Endothelial cell of umbilical vein (primary cell): Measurements from ENCODE around the gene SVIL. TPM values are rescaled to one million over a fixed set of nuclear protein-coding genes. Genes with fewer than 3 reads are reported as not detected.
"Not testable (repeated sequence)": the region's sequence is repeated elsewhere in the genome, so short reads cannot be mapped to it uniquely, and the experiment has no call there.

Source experiments
- BruUV-seq: library from RNA; stranded (reverse); fragments of 400-500 nt; replicated peaks from 2 replicates; lab custom pipeline; 2021; lab: Mats Ljungman, UMichigan
- CTCF ChIA-PET: fragments of 300-600, 350-600 bp; sonication (Branson Sonifier 250); formaldehyde crosslinking; loops from one replicate; lab custom pipeline; 2021; ENCODE audit warnings: antibody characterized with exemption, inconsistent platforms; lab: Charles Lee
- POLR2A ChIA-PET: fragments of 300-600, 350-600 bp; sonication (Branson Sonifier 250); formaldehyde crosslinking; loops from one replicate; lab custom pipeline; 2021; ENCODE audit warnings: antibody characterized with exemption, inconsistent platforms; lab: Charles Lee
- DNase-seq: peaks from one replicate; pipeline ENCODE4 v3.0.0-alpha.2; 2011; ENCODE audit warnings: low read depth, low spot score
- FAIRE-seq: peaks from 2 replicates; lab custom pipeline; 2011; peaks lifted over from hg19 to GRCh38; lab: Jason Lieb, UNC
- H2AFZ ChIP-seq: 2 replicates; pipeline ENCODE4 v1.6.0; 2012; ENCODE audit warnings: low read depth, low read length, control low read depth, inconsistent platforms
- H3K27ac ChIP-seq: 2 replicates; pipeline ENCODE4 v1.5.1; 2011; ENCODE audit warnings: low read depth, mild to moderate bottlenecking, control low read depth, low read length, moderate library complexity; ENCODE audit not compliant: insufficient read depth
- H3K27me3 ChIP-seq, 2 experiments: 2 replicates each; pipeline versions ENCODE4 v1.6.0 to v1.6.1; 2011; ENCODE audit warnings: low read length in 2 of 2, mixed read lengths in 1 of 2; ENCODE audit not compliant: control insufficient read depth in 2 of 2, insufficient read depth in 2 of 2
- H3K36me3 ChIP-seq, 2 experiments: 2 replicates in 1 of 2; 3 replicates in 1 of 2; pipeline ENCODE4 v1.5.1; 2011; ENCODE audit warnings: low read length in 2 of 2, mild to moderate bottlenecking in 1 of 2, moderate library complexity in 1 of 2; ENCODE audit not compliant: control insufficient read depth in 2 of 2, insufficient read depth in 2 of 2; ENCODE audit errors: extremely low read depth in 1 of 2
- H3K4me1 ChIP-seq: 3 replicates; pipeline ENCODE4 v1.5.1; 2011; ENCODE audit warnings: mild to moderate bottlenecking, low read length; ENCODE audit not compliant: control insufficient read depth, insufficient read depth; ENCODE audit errors: extremely low read depth
- H3K4me2 ChIP-seq: 2 replicates; pipeline ENCODE4 v1.6.1; 2011; ENCODE audit warnings: low read length, control low read depth, mixed read lengths; ENCODE audit not compliant: insufficient read depth
- H3K4me3 ChIP-seq, 3 experiments: fragments of 200-600 bp in 1 of 3; sonication (generic), shearing (Covaris generic) in 1 of 3; replicated peaks in 1 of 3; 2 replicates each; pipeline ENCODE4 v1.5.1; 2011 to 2016; ENCODE audit warnings: control low read depth in 3 of 3, low read length in 3 of 3, mild to moderate bottlenecking in 2 of 3, inconsistent platforms in 1 of 3, low read depth in 1 of 3, moderate library complexity in 1 of 3; ENCODE audit not compliant: insufficient read depth in 1 of 3
- H3K79me2 ChIP-seq: 2 replicates; pipeline ENCODE4 v1.6.0; 2012; ENCODE audit warnings: low read length, inconsistent platforms; ENCODE audit not compliant: control insufficient read depth, insufficient read depth
- H3K9ac ChIP-seq: replicated peaks from 2 replicates; pipeline ENCODE3; 2011; ENCODE audit warnings: low read length, control low read depth; ENCODE audit not compliant: insufficient read depth; ENCODE audit errors: extremely low read depth
- H3K9me1 ChIP-seq: replicated peaks from 3 replicates; pipeline ENCODE4 v1.6.0; 2011; ENCODE audit warnings: mild to moderate bottlenecking, low read length; ENCODE audit not compliant: control insufficient read depth, insufficient read depth; ENCODE audit errors: extremely low read depth
- H3K9me3 ChIP-seq: replicated peaks from 2 replicates; pipeline ENCODE4 v1.5.1; 2012; ENCODE audit warnings: low read length, inconsistent platforms; ENCODE audit not compliant: control insufficient read depth, insufficient read depth
- H4K20me1 ChIP-seq: replicated peaks from 2 replicates; pipeline ENCODE3; 2011; ENCODE audit warnings: mild to moderate bottlenecking, low read length; ENCODE audit not compliant: control insufficient read depth, insufficient read depth; ENCODE audit errors: extremely low read depth
- FOS ChIP-seq: IDR thresholded peaks from 2 replicates; pipeline ENCODE4 v1.6.1; 2011; ENCODE audit warnings: mild to moderate bottlenecking, low read length, moderate library complexity, borderline replicate concordance; ENCODE audit not compliant: insufficient read depth
- GATA2 ChIP-seq: IDR thresholded peaks from 2 replicates; pipeline ENCODE4 v1.7.0; 2011; ENCODE audit warnings: low read depth, mild to moderate bottlenecking, moderate library complexity, mixed read lengths, low read length; ENCODE audit not compliant: insufficient read length, insufficient read depth
- JUN ChIP-seq: IDR thresholded peaks from 2 replicates; pipeline ENCODE4 v1.6.1; 2011; ENCODE audit warnings: borderline replicate concordance, low read depth; ENCODE audit not compliant: insufficient read length, insufficient read depth
- MYC ChIP-seq: IDR thresholded peaks from one replicate; pipeline ENCODE4 v1.6.1; 2011; ENCODE audit warnings: mild to moderate bottlenecking, low read depth, low read length
- POLR2A ChIP-seq: IDR thresholded peaks from 2 replicates; pipeline ENCODE4 v1.6.1; 2012; ENCODE audit warnings: low read depth, mild to moderate bottlenecking, control low read depth, low read length
- POLR2AphosphoS5 ChIP-seq: IDR thresholded peaks from 2 replicates; pipeline ENCODE4 v1.6.1; 2012; ENCODE audit warnings: low read depth, mild to moderate bottlenecking, control low read depth, low read length, moderate library complexity; ENCODE audit not compliant: insufficient read depth
- dilution Hi-C: fragments of 300-500 bp; cut with MboI; formaldehyde crosslinking; loops from one replicate; pipeline ENCODE4 v1.15.0; 2019; ENCODE audit warnings: low sequenced_read_pairs; ENCODE audit not compliant: extremely low pct_ligation_motif_present
- intact Hi-C: fragments of 100-400 bp; cut with micrococcal nuclease; formaldehyde crosslinking; loops from one replicate; pipeline ENCODE4 v1.10.0; 2022
- polyA plus RNA-seq, 4 experiments: library from polyadenylated mRNA; depleted of rRNA in 3 of 4; stranded (reverse) in 3 of 4; unstranded in 1 of 4; fragments of >200 nt; gene quantifications; 2 replicates each; pipeline versions ENCODE4 v1.2.1 to v1.2.3, GENCODE V29; 2011 to 2012; ENCODE audit warnings: missing spikeins in 1 of 4
- total RNA-seq: library from RNA; stranded (reverse); gene quantifications from 2 replicates; pipeline ENCODE4 v1.2.3, GENCODE V29; 2021
- TF ChIP-seq, protein P1 (sequence below), 2 donors: IDR thresholded peaks; 1 replicate in 1 of 2; 2 replicates in 1 of 2; pipeline ENCODE4 v1.5.1; 2011; ENCODE audit warnings: low read length in 2 of 2, mild to moderate bottlenecking in 2 of 2, moderate library complexity in 2 of 2, control low read depth in 1 of 2, inconsistent platforms in 1 of 2, low read depth in 1 of 2; ENCODE audit not compliant: insufficient read depth in 1 of 2; ENCODE audit errors: extremely low read depth in 1 of 2

Gene SVIL
- total and polyA plus RNA-seq, 2 donors (not counting 3 experiments of a cell fraction or from before 2014, with no cell fraction given), result 22.6 to 70.7 TPM

DNA sequence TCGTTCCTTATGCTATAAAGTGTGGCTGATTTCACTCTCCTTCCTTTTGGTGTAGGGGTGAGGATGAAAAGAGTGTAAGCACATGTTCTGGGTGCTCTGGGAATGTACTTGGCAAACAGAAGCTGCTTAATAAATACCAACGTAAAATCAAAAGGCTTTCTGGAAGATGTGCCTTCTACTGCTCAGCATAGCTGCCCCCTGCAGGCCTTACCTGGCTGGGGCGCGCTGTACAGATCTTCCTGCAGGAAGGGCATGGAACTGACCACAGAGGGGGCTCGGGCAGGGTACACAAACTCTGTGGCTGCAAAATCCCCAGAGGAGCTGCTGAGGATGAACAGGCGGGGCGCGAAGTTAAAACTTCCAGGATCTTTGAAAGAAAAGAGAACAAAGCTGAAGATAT, 169.4 kb downstream of the SVIL start:
- H3K9ac ChIP-seq, result no peak overlapping the region
- no peaks in the 10 kb centered on the region for H3K79me2 ChIP-seq
- POLR2A ChIA-PET, result no interaction called here
- FAIRE-seq (no peak), DNase-seq (no peak)
- no peak overlapping the region for H3K4me2 ChIP-seq
- no peak overlapping the region for H3K27ac ChIP-seq
- H3K36me3 ChIP-seq, result peaks cover 16 to 43% of the 10 kb centered on the region in 2 experiments
- dilution Hi-C loops (no loop called here), intact Hi-C loops (no loop called here)
- H3K9me3 ChIP-seq, result no peaks in the 10 kb centered on the region
- no peak for TF ChIP-seq MYC
- no peak for TF ChIP-seq POLR2AphosphoS5
- no peak for TF ChIP-seq JUN
- TF ChIP-seq, protein P1, sequence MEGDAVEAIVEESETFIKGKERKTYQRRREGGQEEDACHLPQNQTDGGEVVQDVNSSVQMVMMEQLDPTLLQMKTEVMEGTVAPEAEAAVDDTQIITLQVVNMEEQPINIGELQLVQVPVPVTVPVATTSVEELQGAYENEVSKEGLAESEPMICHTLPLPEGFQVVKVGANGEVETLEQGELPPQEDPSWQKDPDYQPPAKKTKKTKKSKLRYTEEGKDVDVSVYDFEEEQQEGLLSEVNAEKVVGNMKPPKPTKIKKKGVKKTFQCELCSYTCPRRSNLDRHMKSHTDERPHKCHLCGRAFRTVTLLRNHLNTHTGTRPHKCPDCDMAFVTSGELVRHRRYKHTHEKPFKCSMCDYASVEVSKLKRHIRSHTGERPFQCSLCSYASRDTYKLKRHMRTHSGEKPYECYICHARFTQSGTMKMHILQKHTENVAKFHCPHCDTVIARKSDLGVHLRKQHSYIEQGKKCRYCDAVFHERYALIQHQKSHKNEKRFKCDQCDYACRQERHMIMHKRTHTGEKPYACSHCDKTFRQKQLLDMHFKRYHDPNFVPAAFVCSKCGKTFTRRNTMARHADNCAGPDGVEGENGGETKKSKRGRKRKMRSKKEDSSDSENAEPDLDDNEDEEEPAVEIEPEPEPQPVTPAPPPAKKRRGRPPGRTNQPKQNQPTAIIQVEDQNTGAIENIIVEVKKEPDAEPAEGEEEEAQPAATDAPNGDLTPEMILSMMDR (IDR thresholded peaks at IDR 0.05; ENCODE audit: extremely low read depth in 1 of 2, insufficient read depth in 1 of 2, low read depth in 1 of 2, low read length in 2 of 2), result peak; percentile 12 to 23
- no peak for TF ChIP-seq FOS
- TF ChIP-seq GATA2, result no peak
- TF ChIP-seq POLR2A, result no peak
- H3K4me3 ChIP-seq, result no peak overlapping the region
- CTCF ChIA-PET, result interaction anchor here (2.6 kb wide), 1 partner anchor 17 kb away, joined by 7 read pairs; no protein-coding TSS in a partner anchor
- H3K4me1 ChIP-seq, result no peaks in the 10 kb centered on the region
- no TSS peak for BruUV-seq
- H4K20me1 ChIP-seq, result no peaks in the 10 kb centered on the region
- no peak overlapping the region for H2AFZ ChIP-seq
- H3K27me3 ChIP-seq, result no peaks in the 10 kb centered on the region
- H3K9me1 ChIP-seq, result no peaks in the 10 kb centered on the region

DNA sequence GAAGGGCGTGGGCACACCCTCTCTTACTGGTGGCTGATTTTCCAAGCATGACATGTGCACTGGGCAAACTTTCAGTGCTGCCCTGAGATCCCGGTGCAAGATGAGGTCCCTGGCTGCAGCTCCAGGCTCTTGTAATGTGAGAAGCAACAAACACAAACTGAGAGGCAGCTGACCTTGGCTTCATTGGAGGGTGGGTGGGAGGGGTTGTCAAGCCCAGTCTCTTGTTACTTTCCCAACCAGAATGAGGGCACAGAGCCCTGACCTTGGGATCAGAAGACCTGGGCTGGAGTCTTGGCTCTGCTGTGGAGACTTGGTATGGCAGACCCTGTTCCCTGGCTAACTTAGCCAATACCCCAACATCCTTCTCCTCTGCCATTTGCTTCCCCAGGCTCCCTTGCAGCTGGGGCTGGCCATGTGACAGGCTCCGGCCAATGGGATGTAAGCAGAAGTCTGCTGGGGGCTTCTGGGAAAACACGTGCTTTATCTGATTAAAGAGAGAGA, 170.1 kb downstream of the SVIL start:
- peaks cover 16 to 49% of the 10 kb centered on the region in 2 experiments for H3K36me3 ChIP-seq
- H3K27me3 ChIP-seq, dilution Hi-C loops, DNase-seq, H3K4me3 ChIP-seq, intact Hi-C loops, H3K79me2 ChIP-seq, H3K4me2 ChIP-seq, FAIRE-seq, BruUV-seq, POLR2A ChIA-PET, H4K20me1 ChIP-seq, H3K9ac ChIP-seq, H3K9me1 ChIP-seq, H3K9me3 ChIP-seq, H3K27ac ChIP-seq, H3K4me1 ChIP-seq, H2AFZ ChIP-seq: not testable (repeated sequence)
- CTCF ChIA-PET, result interaction anchor here (2.6 kb wide), 1 partner anchor 18 kb away, joined by 7 read pairs; no protein-coding TSS in a partner anchor
